Right lobe of liver (tissue), 4 donors: ENCODE results near the gene TCF4.

Experiments used
- POLR2A ChIP-seq: fragments of 450-650 bp; IDR thresholded peaks from one replicate; pipeline ENCODE4 v1.6.1; 2017; ENCODE audit warnings: antibody characterized with exemption, mild to moderate bottlenecking
- TF ChIP-seq, protein P1 (sequence below), 4 donors: fragments of 200-600 bp in 3 of 4; fragments of 450-650 bp in 1 of 4; IDR thresholded peaks; one replicate each; pipeline versions ENCODE4 v1.5.1 to v1.8.0; 2016 to 2022; ENCODE audit warnings: antibody characterized with exemption in 4 of 4, mild to moderate bottlenecking in 2 of 4
- donor health status: DM: no; HTN: no; CAD: no.
- donor health status: DM: no; HTN: no; CAD: no.
- donor health status: DM: no; HTN: yes; CAD: no.

DNA sequence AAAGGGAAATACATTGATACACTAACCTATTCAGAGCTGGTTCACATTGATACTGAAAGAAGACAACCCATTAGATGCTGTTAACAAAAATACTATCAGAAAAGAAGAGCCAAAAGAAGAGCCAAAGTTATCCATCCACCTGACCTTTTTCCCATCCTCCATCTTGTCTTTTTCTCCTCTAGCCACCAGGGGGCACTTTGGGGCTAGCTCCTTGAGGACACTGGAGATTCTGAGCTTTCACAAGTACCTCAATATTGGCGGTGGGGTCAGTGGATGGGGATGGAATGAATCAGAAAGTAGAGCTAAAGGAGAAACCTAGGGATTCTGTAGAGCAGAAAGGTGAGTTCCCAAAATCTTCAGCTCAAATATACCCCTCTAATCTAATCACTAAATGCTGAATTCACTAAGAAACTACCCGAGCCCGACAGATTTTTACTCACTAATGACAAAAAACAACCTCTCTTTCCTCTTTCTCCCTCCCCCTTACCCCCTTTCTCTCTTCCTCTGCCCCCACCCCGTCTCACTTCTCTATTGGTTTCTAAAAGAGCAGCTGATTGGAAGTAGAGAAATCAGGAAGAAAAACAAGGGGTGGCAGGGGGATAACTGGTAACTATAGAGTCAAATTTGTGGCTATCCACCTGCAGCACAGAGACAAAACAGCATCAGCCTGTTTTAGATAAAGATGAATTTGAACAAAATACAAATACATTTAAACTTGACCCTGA, 203.3 kb downstream of the TCF4 start:
- TF ChIP-seq, protein P1, sequence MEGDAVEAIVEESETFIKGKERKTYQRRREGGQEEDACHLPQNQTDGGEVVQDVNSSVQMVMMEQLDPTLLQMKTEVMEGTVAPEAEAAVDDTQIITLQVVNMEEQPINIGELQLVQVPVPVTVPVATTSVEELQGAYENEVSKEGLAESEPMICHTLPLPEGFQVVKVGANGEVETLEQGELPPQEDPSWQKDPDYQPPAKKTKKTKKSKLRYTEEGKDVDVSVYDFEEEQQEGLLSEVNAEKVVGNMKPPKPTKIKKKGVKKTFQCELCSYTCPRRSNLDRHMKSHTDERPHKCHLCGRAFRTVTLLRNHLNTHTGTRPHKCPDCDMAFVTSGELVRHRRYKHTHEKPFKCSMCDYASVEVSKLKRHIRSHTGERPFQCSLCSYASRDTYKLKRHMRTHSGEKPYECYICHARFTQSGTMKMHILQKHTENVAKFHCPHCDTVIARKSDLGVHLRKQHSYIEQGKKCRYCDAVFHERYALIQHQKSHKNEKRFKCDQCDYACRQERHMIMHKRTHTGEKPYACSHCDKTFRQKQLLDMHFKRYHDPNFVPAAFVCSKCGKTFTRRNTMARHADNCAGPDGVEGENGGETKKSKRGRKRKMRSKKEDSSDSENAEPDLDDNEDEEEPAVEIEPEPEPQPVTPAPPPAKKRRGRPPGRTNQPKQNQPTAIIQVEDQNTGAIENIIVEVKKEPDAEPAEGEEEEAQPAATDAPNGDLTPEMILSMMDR (IDR thresholded peaks at IDR 0.05): peak in 2 of 4 donors; percentile 21 to 34
- no peak for TF ChIP-seq POLR2A
